ENCODE results near the gene ZNF860. TPM values are rescaled to one million over a fixed set of nuclear protein-coding genes. Genes with fewer than 3 reads are reported as not detected.

ZNF860 gene
- polyA plus RNA-seq, 3 donors = not detected

- H3K36me3 Mint-ChIP-seq = no peaks in the 10 kb centered on the region
- no peak overlapping the region for H3K9ac ChIP-seq (ENCODE audit: insufficient read depth, low read length, poor library complexity, severe bottlenecking)
These were observed 45.0 kb upstream of the ZNF860 start for GRCh38 chr3:31936420-31937060.

GRCh38 chr3:31937225-31937624 is 44.3 kb upstream of the ZNF860 start:
- H3K9ac ChIP-seq (ENCODE audit: insufficient read depth, low read length, poor library complexity, severe bottlenecking) = no peak overlapping the region
- H3K79me2 ChIP-seq (ENCODE audit: insufficient read depth, low read length) = no peaks in the 10 kb centered on the region
- no peaks in the 10 kb centered on the region for H4K20me1 ChIP-seq (ENCODE audit: insufficient read depth, low read length)
- 88% methylated on average over 2 of the region's 4 CpGs for WGBS (ENCODE audit: insufficient coverage)
- H3K36me3 ChIP-seq (replicated peaks in 1 of 2; ENCODE audit: control insufficient read depth in 1 of 2, insufficient read depth in 2 of 2, low read length in 2 of 2) = no peaks in the 10 kb centered on the region
- H3K4me3 Mint-ChIP-seq = no peak overlapping the region
- no peaks in the 10 kb centered on the region for H3K4me1 ChIP-seq (ENCODE audit: control insufficient read depth in 1 of 2, insufficient read depth in 2 of 2, low read length in 2 of 2)
- no peaks in the 10 kb centered on the region for H3K4me1 Mint-ChIP-seq
- H3K27me3 ChIP-seq (ENCODE audit: control insufficient read depth in 2 of 2, insufficient read depth in 2 of 2, low read length in 2 of 2) = no peaks in the 10 kb centered on the region
- no peak overlapping the region for H3K4me3 ChIP-seq (replicated peaks in 1 of 3; ENCODE audit: low read depth in 2 of 3, low read length in 3 of 3)
- H3K27ac Mint-ChIP-seq = no peak overlapping the region
- no peak overlapping the region for H3K27ac ChIP-seq (ENCODE audit: low read depth in 1 of 2, low read length in 2 of 2)
- DNase-seq = no peak
- peaks cover 0 to 2% (median 0%) of the 10 kb centered on the region in 7 donors for H3K9me3 Mint-ChIP-seq
- no peak for TF ChIP-seq CTCF (IDR thresholded peaks at IDR 0.05)
- H3K9me3 ChIP-seq (replicated peaks in 1 of 2; ENCODE audit: control insufficient read depth in 1 of 2, insufficient read depth in 1 of 2, low read length in 2 of 2) = no peaks in the 10 kb centered on the region
- no peak overlapping the region for H3K4me2 ChIP-seq (replicated peaks; ENCODE audit: extremely low read depth, low read length, poor library complexity, severe bottlenecking)
- H3K36me3 Mint-ChIP-seq = no peaks in the 10 kb centered on the region
- no peak overlapping the region for H2AFZ ChIP-seq (ENCODE audit: insufficient read depth, low read depth, low read length, poor library complexity, severe bottlenecking)
- peaks cover 2 to 7% (median 4%) of the 10 kb centered on the region in 3 donors for H3K27me3 Mint-ChIP-seq (ENCODE audit: low read depth in 3 of 3)
- intact Hi-C loops (cut with micrococcal nuclease) = no loop called here

More at GRCh38 chr3:31936420-31937060, 45.0 kb upstream of the ZNF860 start:
- Histone ChIP-seq H2AFZ (ENCODE audit: insufficient read depth, low read depth, low read length, poor library complexity, severe bottlenecking) (no peak overlapping the region), H3K27ac (ENCODE audit: low read depth in 1 of 2, low read length in 2 of 2) (no peak overlapping the region), H3K9me3 (replicated peaks in 1 of 2; ENCODE audit: control insufficient read depth in 1 of 2, insufficient read depth in 1 of 2, low read length in 2 of 2) (no peaks in the 10 kb centered on the region), H3K4me3 (replicated peaks in 1 of 3; ENCODE audit: low read depth in 2 of 3, low read length in 3 of 3) (no peak overlapping the region), H3K4me2 (replicated peaks; ENCODE audit: extremely low read depth, low read length, poor library complexity, severe bottlenecking) (no peak overlapping the region), H4K20me1 (ENCODE audit: insufficient read depth, low read length) (no peaks in the 10 kb centered on the region), H3K4me1 (ENCODE audit: control insufficient read depth in 1 of 2, insufficient read depth in 2 of 2, low read length in 2 of 2) (no peaks in the 10 kb centered on the region), H3K36me3 (replicated peaks in 1 of 2; ENCODE audit: control insufficient read depth in 1 of 2, insufficient read depth in 2 of 2, low read length in 2 of 2) (no peaks in the 10 kb centered on the region), H3K27me3 (ENCODE audit: control insufficient read depth in 2 of 2, insufficient read depth in 2 of 2, low read length in 2 of 2) (no peaks in the 10 kb centered on the region), H3K79me2 (ENCODE audit: insufficient read depth, low read length) (no peaks in the 10 kb centered on the region)
- H3K27me3 Mint-ChIP-seq (ENCODE audit: low read depth in 3 of 3) = peaks cover 2 to 4% (median 4%) of the 10 kb centered on the region in 3 donors
- DNase-seq = no peak
- no peak for TF ChIP-seq CTCF (IDR thresholded peaks at IDR 0.05)
- intact Hi-C loops (cut with micrococcal nuclease) = no loop called here
- WGBS (ENCODE audit: insufficient coverage) = no CpG with 5 or more reads among the region's 1 CpG
- H3K4me1 Mint-ChIP-seq = no peaks in the 10 kb centered on the region
- no peaks in the 10 kb centered on the region for H3K9me3 Mint-ChIP-seq
- H3K4me3 Mint-ChIP-seq = no peak overlapping the region
- no peak overlapping the region for H3K27ac Mint-ChIP-seq

Measured in CD14-positive monocyte (primary cell).